GM19239 (cell line): Measurements from ENCODE around the gene ENDOV.

Source experiments
- DNase-seq: peaks from one replicate; pipeline ENCODE4 v3.0.0; 2011; ENCODE audit warnings: low spot score; ENCODE audit not compliant: insufficient read length
- FAIRE-seq: peaks from 2 replicates; lab custom pipeline; 2011; peaks lifted over from hg19 to GRCh38; lab: Jason Lieb, UNC

ENDOV gene

GRCh38 chr17:80461528-80462160, 46.7 kb downstream of the ENDOV start:
- DNase-seq (no peak), FAIRE-seq (no peak)

- no peak for DNase-seq
- FAIRE-seq = no peak
Observed at GRCh38 chr17:80463784-80464400, 48.9 kb downstream of the ENDOV start.

GRCh38 chr17:80464486-80464885, 49.5 kb downstream of the ENDOV start:
- no peak for DNase-seq

GRCh38 chr17:80465327-80465974, 50.5 kb downstream of the ENDOV start:
- DNase-seq (no peak), FAIRE-seq (no peak)

More at GRCh38 chr17:80464486-80464885, 49.5 kb downstream of the ENDOV start:
- FAIRE-seq = no peak

GRCh38 chr17:80466188-80466705, 51.3 kb downstream of the ENDOV start:
- FAIRE-seq (no peak), DNase-seq (no peak)

- FAIRE-seq = no peak
Observed at GRCh38 chr17:80468242-80468641, 53.3 kb downstream of the ENDOV start.

GRCh38 chr17:80468781-80469493, 54.0 kb downstream of the ENDOV start:
- FAIRE-seq (no peak), DNase-seq (no peak)

More at GRCh38 chr17:80468242-80468641, 53.3 kb downstream of the ENDOV start:
- DNase-seq = no peak

GRCh38 chr17:80469667-80470066, 54.7 kb downstream of the ENDOV start:
- FAIRE-seq = no peak
- DNase-seq = no peak

GRCh38 chr17:80470603-80471002, 55.6 kb downstream of the ENDOV start:
- no peak for FAIRE-seq

GRCh38 chr17:80471922-80472321, 57.0 kb downstream of the ENDOV start:
- no peak for FAIRE-seq

More at GRCh38 chr17:80470603-80471002, 55.6 kb downstream of the ENDOV start:
- no peak for DNase-seq

GRCh38 chr17:80472996-80473395, 58.0 kb downstream of the ENDOV start:
- FAIRE-seq = no peak
- no peak for DNase-seq

More at GRCh38 chr17:80471922-80472321, 57.0 kb downstream of the ENDOV start:
- DNase-seq = no peak

- DNase-seq (no peak), FAIRE-seq (no peak)
Observed at GRCh38 chr17:80473701-80474100, 58.7 kb downstream of the ENDOV start.

GRCh38 chr17:80474231-80474960, 59.4 kb downstream of the ENDOV start:
- DNase-seq (no peak), FAIRE-seq (no peak)

GRCh38 chr17:80474961-80475909, 60.3 kb downstream of the ENDOV start:
- FAIRE-seq (no peak), DNase-seq (no peak)

GRCh38 chr17:80475910-80476876, 61.2 kb downstream of the ENDOV start, which contains the start of gene NPTX1:
NPTX1 (minus strand) TSS chr17:80476607; CDS start chr17:80476446, 161 bp downstream.
- FAIRE-seq = no peak
- no peak for DNase-seq

GRCh38 chr17:80476877-80477646, 62.1 kb downstream of the ENDOV start:
- no peak for DNase-seq
- FAIRE-seq = no peak
